ENCODE results near the gene ABCA3.

- TF ChIP-seq CTCF (conservative IDR thresholded peaks at IDR 0.05) (no peak), EZH2 (IDR thresholded peaks at IDR 0.05; ENCODE audit: low read depth) (no peak)
Measured at GRCh38 chr16:2253293-2253692, 87.2 kb downstream of the ABCA3 start.
